HG03135 (cell line): Measurements from ENCODE around the gene HSPA4L.

Experiments
- ATAC-seq: cut with Tn5 transposase; IDR thresholded peaks from one replicate; pipeline ENCODE4 v1.9.1; 2021; ENCODE audit warnings: mild to moderate bottlenecking, moderate library complexity; ENCODE audit not compliant: unreplicated experiment

HSPA4L gene

DNA sequence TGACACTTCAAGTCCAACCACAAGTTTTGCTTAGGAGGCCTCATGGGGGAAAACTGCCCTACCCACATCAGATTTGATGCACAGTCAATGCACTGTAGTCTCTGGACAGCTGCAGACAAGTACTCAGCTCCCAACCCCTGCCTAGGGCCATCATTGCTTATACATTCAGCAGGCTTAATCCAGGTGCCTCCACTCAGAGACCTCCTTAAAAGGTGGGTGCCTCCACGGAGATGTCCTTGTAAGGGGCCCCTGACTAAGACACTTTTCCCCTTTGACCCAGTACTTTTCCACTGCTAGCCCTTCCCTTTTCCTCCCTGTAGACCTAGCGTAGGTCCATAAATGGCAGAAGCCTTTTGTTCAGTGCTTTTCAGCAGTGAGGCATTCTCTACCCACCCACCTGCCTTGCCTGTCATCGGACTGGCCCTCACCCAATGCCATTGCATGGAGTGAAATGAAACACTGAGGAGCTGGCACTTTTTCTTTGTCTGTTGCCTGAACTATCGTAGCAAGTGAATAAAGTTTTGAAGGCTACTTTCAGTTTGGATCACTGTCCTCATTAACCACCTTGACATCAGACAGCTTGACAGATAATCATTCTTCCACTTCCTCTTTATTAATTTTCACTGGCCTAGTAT is 74.8 kb downstream of the HSPA4L start:
- peak; percentile 85 for ATAC-seq

DNA sequence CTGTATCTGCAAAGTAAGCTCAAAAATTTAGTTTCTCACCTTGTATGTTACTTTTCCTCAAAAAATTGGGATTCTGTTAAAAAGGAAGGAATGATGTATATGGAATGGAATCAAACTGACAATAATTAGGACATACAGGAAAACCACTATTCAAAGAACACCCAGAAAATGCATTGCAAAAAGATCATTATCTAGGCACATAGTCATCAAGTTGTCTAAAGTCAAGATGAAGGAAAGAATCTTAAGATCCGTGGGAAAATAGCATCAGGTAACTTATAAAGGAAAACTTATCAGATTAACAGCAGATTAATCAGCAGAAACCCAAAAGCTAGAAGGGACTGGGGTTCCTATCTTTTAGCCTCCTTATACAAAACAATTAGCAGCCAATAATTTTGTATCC is 75.5 kb downstream of the HSPA4L start:
- no peak for ATAC-seq

DNA sequence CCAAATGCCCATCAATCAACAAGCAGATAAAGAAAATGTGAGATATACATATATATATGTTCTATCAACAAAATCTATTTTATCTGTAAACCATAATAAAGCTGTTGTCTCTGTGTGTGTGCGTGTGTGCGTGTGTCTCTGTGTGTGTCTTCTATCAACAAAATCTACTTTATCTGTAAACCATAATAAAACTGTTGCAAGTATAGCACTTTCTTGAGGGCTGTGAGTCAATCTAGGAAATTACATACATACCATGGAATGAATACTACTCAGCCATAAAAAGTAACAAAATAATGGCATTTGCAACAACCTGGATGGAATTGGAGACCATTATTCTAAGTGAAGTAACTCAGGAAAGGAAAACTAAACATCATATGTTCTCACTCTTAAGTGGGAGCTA is 86.1 kb downstream of the HSPA4L start:
- ATAC-seq, result no peak

DNA sequence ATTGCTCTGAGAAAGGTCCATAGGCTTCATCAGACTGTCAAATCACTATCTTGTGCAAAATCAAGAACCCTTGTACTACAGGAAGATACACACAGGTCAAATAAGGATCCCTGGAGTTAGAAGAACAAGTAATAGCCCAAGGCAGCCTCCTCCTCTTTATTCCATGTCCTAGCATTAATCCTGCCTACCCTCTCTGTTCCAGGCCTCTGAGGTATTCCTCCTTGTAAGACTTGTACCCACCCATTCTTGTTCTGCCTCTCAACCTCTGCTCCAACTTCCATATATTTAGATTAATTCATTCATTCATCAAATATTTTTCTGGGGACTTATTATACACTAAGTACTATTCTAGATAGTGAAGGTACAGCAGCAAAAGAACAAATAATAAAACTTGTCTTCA is 88.2 kb downstream of the HSPA4L start:
- no peak for ATAC-seq

DNA sequence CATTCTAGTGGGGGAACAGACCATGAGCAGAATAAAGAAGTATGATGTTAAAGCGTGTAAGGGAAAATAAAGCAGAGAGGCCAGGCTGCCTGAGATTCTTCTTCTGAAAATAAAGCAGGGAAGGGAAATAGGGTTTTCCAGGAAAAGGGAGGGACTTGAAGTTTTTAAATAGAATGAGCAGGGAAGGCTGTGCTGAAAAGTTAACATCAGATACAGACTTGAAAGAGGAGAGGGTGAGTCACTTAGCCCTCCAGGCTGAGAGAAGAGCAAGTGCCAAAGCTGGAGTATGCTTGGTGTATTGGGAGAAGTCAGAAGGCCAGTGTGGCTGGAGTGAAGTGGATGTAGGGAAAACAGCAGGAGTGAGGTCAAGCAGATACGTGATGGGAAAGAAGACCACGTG is 88.6 kb downstream of the HSPA4L start:
- ATAC-seq, result no peak

DNA sequence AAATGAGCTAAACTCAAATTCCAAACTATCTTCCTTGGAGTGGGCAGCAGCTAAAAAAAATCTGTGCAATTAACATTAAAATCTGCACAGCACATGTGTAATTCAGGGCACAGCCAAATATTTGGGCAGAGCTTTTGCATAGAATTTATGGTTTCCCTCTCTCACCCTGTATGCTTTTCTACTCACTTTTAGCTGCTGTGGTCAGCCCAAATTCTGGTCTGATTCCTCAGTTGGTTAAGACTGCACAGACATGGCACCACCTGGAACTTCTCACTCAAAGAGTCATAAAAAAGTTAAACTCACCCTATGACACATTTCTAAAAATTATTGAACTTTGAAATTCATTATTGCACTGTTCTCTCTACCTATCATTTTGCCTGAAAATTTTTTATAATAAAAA is 93.7 kb downstream of the HSPA4L start:
- no peak for ATAC-seq

DNA sequence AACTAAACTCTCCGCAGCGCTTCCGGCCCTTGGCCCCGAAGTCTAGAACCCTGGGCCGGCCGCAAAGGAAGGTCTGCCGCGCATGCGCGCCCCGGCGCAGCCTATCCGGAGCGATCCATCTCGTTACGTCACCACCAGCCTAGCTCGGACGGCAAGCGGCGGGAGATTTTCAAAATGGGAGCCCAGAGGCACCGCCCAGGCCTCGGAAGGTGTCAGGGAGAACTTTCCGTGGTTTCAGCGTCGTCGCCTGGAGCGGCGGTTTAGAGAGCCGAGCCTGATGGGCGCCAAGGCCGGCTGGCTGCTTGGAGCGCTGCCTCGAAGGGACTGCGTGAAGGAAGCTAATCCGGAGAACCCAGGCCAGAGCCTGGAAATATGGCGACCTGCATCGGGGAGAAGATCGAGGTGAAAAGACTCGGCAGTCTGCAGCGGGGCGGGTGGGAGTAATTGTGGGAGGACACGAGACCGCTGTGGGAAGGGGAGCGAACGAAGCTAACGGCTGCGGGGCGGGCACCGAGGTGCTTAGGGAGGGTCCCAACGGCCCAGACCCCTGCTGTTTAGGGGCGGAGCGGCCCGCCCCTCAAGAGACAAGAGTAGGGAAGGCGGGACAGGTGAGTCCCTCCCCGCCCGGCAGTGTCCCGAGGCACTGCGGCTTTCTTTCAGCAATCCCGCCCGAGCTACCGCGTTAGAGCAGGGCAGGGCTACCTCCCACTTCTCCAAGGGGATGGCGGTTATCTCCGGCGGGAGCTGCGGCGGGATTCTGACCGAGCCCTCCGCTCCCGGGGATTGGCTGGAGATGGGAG is 98.8 kb downstream of the HSPA4L start, which contains the start of gene PLK4:
Gene PLK4 (plus strand): TSS at position 131 of the 800 bp plus-strand sequence. CDS start 242 bp downstream, at position 373.
- peak; percentile 92 for ATAC-seq

DNA sequence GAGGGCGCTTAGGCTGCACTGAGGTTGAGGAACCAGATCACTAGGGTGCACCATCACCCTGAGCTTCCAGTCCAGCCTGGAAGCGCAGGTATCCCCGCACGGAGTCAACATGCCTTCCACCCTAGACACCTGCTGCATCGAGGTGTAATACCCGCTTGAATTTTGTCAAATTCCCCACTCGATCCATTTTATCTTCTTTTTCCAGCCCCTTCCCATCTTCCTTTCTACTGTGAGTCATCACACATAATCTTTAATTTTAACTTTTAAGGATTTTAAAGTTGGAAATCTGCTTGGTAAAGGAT is 99.4 kb downstream of the HSPA4L start:
- peak; percentile 25 for ATAC-seq

DNA sequence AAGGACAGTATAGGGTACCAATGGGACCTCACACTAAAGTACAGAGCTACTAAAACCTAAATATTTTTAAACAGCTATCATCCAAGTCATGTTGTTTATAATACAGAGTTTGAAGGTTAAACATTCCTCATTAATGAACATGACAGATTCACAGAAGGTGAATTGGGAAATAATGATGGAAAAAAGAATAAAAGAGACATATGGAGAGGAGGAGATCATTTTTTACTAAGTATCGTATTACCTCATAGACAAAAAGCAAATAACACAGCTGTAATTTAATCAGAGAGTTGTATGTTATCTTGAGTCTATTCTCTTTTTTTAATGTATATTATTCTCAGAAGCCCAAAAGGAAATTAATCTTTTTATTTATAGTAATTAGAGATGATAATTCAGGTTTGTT is 106.4 kb downstream of the HSPA4L start:
- no peak for ATAC-seq

DNA sequence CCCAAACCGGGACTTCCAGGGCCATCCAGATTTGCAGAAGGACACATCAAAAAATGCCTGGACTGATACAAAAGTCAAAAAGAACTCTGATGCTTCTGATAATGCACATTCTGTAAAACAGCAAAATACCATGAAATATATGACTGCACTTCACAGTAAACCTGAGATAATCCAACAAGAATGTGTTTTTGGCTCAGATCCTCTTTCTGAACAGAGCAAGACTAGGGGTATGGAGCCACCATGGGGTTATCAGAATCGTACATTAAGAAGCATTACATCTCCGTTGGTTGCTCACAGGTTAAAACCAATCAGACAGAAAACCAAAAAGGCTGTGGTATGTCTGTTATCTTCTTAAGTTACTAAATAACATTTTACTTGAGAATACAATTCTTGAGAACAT is 107.8 kb downstream of the HSPA4L start:
- ATAC-seq, result no peak
